ENCODE results near the gene MFSD6.

- no peak for TF ChIP-seq GATA2 (IDR thresholded peaks at IDR 0.05; ENCODE audit: low read depth, low read length)
- no peak for TF ChIP-seq GATA3 (IDR thresholded peaks at IDR 0.05; ENCODE audit: low read depth, low read length)
Measured at GRCh38 chr2:190455358-190456095, 47.4 kb downstream of the MFSD6 start.
